Measurements from ENCODE around the gene LRRC8A. TPM values are rescaled to one million over a fixed set of nuclear protein-coding genes. Genes with fewer than 3 reads are reported as not detected.

Gene LRRC8A
- total and polyA plus RNA-seq, 9 donors = 10.6 to 29.1 (median 21.3) TPM

DNA sequence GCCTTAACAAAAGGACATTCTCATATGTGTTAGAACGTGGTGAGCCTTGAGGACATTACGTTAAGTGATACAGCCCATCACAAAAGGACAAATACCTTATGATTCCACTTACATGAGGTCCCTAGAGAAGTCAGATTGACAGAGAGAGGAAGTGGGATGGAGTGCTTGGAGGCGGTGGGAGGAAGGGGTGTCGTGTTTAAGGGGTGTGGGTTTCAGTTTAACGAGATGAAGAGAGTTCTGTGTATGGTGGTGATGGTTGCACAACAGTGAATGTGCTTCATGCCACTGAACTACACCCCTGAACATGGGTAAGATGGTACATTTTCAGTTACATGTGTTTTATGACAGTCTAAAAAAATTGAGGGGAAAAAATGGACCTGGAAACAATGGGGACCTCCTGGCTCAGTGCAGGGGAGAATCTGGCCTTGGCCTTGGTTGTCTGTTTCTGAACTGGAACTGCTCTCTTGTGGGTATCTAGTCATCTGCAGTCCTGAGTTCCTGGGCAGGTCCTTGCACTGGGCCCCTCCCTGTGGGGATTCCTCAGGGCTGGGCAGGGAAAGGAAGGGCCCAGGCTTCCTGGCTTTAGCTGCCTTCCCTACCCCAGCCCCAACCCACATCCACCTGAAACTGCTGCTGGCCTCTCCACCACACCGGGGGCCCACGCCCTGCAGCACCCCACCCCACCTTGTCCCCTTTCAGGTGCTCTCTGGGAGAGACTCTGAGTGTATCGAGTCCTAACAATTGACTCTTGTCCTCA lies 17.8 kb downstream of the LRRC8A start:
- Histone ChIP-seq H3K27ac (ENCODE audit: low read length) (peak overlapping the region; percentile 13), H3K4me3 (ENCODE audit: low read length) (no peak overlapping the region), H3K9me3 (replicated peaks; ENCODE audit: control insufficient read depth, low read depth, low read length) (no peaks in the 10 kb centered on the region), H3K27me3 (ENCODE audit: control insufficient read depth, insufficient read depth, low read length) (no peaks in the 10 kb centered on the region), H3K4me1 (ENCODE audit: control insufficient read depth, insufficient read depth, low read length) (peaks cover 17% of the 10 kb centered on the region), H3K36me3 (ENCODE audit: control insufficient read depth, insufficient read depth, low read length) (peaks cover 36% of the 10 kb centered on the region)
- 83% methylated on average over 3 of the region's 8 CpGs for WGBS (ENCODE audit: insufficient coverage)
- DNase-seq = no peak

GRCh38 chr9:128901379-128901778 lies 19.4 kb downstream of the LRRC8A start:
- DNase-seq = no peak
- Histone ChIP-seq H3K27me3 (ENCODE audit: control insufficient read depth, insufficient read depth, low read length) (no peaks in the 10 kb centered on the region), H3K4me1 (ENCODE audit: control insufficient read depth, insufficient read depth, low read length) (peaks cover 17% of the 10 kb centered on the region), H3K36me3 (ENCODE audit: control insufficient read depth, insufficient read depth, low read length) (peaks cover 36% of the 10 kb centered on the region), H3K4me3 (ENCODE audit: low read length) (no peak overlapping the region), H3K27ac (ENCODE audit: low read length) (no peak overlapping the region), H3K9me3 (replicated peaks; ENCODE audit: control insufficient read depth, low read depth, low read length) (no peaks in the 10 kb centered on the region)
- WGBS (ENCODE audit: insufficient coverage) = 100% methylated on average over 3 of the region's 7 CpGs

- H3K27ac ChIP-seq (ENCODE audit: low read length) = no peak overlapping the region
- peaks cover 17% of the 10 kb centered on the region for H3K4me1 ChIP-seq (ENCODE audit: control insufficient read depth, insufficient read depth, low read length)
- H3K9me3 ChIP-seq (replicated peaks; ENCODE audit: control insufficient read depth, low read depth, low read length) = no peaks in the 10 kb centered on the region
- H3K27me3 ChIP-seq (ENCODE audit: control insufficient read depth, insufficient read depth, low read length) = no peaks in the 10 kb centered on the region
- DNase-seq = no peak
- H3K4me3 ChIP-seq (ENCODE audit: low read length) = no peak overlapping the region
- WGBS (ENCODE audit: insufficient coverage) = 89% methylated on average over 4 of the region's 5 CpGs
- peaks cover 34% of the 10 kb centered on the region for H3K36me3 ChIP-seq (ENCODE audit: control insufficient read depth, insufficient read depth, low read length)
Observed at GRCh38 chr9:128901822-128902221, 19.9 kb downstream of the LRRC8A start.

GRCh38 chr9:128902351-128903078 lies 20.6 kb downstream of the LRRC8A start:
- no peak overlapping the region for H3K27ac ChIP-seq (ENCODE audit: low read length)
- H3K9me3 ChIP-seq (replicated peaks; ENCODE audit: control insufficient read depth, low read depth, low read length) = no peaks in the 10 kb centered on the region
- no peaks in the 10 kb centered on the region for H3K27me3 ChIP-seq (ENCODE audit: control insufficient read depth, insufficient read depth, low read length)
- no peak overlapping the region for H3K4me3 ChIP-seq (ENCODE audit: low read length)
- peaks cover 35% of the 10 kb centered on the region for H3K36me3 ChIP-seq (ENCODE audit: control insufficient read depth, insufficient read depth, low read length)
- DNase-seq = no peak
- H3K4me1 ChIP-seq (ENCODE audit: control insufficient read depth, insufficient read depth, low read length) = peaks cover 17% of the 10 kb centered on the region
- 82% methylated on average over 19 of the region's 23 CpGs for WGBS (ENCODE audit: insufficient coverage)

DNA sequence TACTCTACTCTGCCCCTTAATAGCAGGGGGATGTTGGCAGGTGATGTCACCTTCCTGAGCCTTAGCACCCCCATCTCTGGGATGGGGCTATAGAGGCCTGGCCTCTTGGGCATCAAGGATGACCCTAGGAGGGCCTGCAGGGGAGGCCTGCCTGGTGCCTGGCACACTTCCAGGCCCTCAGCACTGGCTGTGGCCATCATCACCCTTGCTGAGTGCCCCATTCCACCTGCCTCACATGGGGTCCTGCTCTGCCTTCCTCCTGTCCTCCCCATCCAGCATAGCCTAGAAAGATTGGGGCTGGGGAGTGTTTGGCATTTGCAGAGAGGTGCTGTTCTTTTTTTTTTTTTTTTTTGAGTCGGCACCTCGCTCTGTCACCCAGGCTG lies 21.1 kb downstream of the LRRC8A start:
- no peaks in the 10 kb centered on the region for H3K27me3 ChIP-seq (ENCODE audit: control insufficient read depth, insufficient read depth, low read length)
- no CpG with 5 or more reads among the region's 2 CpGs for WGBS (ENCODE audit: insufficient coverage)
- H3K4me3 ChIP-seq (ENCODE audit: low read length) = no peak overlapping the region
- DNase-seq = no peak
- H3K9me3 ChIP-seq (replicated peaks; ENCODE audit: control insufficient read depth, low read depth, low read length) = no peaks in the 10 kb centered on the region
- H3K27ac ChIP-seq (ENCODE audit: low read length) = no peak overlapping the region
- peaks cover 17% of the 10 kb centered on the region for H3K4me1 ChIP-seq (ENCODE audit: control insufficient read depth, insufficient read depth, low read length)
- H3K36me3 ChIP-seq (ENCODE audit: control insufficient read depth, insufficient read depth, low read length) = peaks cover 39% of the 10 kb centered on the region

DNA sequence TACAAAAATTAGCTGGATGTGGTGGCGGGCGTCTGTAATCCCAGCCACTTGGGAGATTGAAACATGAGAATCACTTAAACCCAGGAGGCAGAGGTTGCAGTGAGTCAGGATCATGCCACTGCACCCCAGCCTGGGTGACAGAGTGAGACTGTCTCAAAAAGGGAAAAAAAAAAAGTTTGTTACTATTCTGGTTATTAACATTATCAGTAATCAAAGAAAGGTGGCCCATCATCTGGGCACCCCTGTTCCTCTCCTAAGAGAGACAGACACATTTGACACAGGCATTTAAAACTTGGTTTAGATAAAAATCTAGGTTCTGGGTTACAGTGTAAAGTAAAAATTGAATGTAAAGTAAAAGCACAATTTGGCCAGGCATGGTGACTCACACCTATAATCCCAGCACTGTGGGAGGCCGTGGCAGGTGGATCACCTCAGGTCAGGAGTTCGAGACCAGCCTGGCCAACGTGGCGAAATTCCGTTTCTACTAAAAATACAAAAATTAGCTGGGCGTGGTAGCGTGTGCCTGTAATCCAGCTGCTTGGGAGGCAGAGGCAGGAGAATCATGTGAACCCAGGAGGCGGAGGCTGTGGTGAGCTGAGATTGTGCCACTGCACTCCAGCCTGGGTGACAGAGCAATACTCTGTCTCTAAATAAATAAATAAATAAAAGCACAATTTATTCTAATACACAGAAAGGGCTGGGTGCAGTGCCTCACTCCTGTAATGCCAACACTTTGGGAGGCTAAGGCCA lies 22.1 kb downstream of the LRRC8A start:
- WGBS (ENCODE audit: insufficient coverage) = 92% methylated on average over 2 of the region's 10 CpGs
- Histone ChIP-seq H3K36me3 (ENCODE audit: control insufficient read depth, insufficient read depth, low read length) (peaks cover 39% of the 10 kb centered on the region), H3K27me3 (ENCODE audit: control insufficient read depth, insufficient read depth, low read length) (no peaks in the 10 kb centered on the region), H3K4me3 (ENCODE audit: low read length) (no peak overlapping the region), H3K9me3 (replicated peaks; ENCODE audit: control insufficient read depth, low read depth, low read length) (no peaks in the 10 kb centered on the region), H3K27ac (ENCODE audit: low read length) (no peak overlapping the region), H3K4me1 (ENCODE audit: control insufficient read depth, insufficient read depth, low read length) (peaks cover 17% of the 10 kb centered on the region)
- DNase-seq = no peak

GRCh38 chr9:128905964-128906363 lies 24.0 kb downstream of the LRRC8A start:
- Histone ChIP-seq H3K36me3 (ENCODE audit: control insufficient read depth, insufficient read depth, low read length) (peaks cover 42% of the 10 kb centered on the region), H3K27me3 (ENCODE audit: control insufficient read depth, insufficient read depth, low read length) (no peaks in the 10 kb centered on the region), H3K27ac (ENCODE audit: low read length) (no peak overlapping the region), H3K4me3 (ENCODE audit: low read length) (no peak overlapping the region), H3K9me3 (replicated peaks; ENCODE audit: control insufficient read depth, low read depth, low read length) (no peaks in the 10 kb centered on the region), H3K4me1 (ENCODE audit: control insufficient read depth, insufficient read depth, low read length) (peaks cover 28% of the 10 kb centered on the region)
- no peak for DNase-seq
- WGBS (ENCODE audit: insufficient coverage) = 100% methylated on average over 1 of the region's 7 CpGs

DNA sequence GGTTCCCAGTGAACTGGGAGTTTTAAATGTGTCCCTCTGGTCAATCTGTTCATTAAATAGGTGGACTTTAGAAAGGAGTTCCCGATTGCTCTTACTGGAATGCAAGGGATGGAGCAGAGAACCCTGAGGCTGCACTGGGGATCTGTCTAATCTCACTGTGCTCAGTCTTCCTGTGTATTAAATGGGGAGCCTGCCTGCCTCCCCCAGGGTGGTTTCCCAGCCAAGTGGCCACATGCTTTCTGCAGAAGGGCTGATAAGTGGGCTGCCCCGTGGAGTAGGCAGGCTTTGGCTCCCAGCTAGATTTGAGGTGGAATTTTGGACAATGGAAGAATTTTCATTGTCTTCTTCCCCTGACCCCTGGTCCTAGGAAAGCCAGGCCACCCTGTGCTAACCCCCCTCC lies 24.8 kb downstream of the LRRC8A start:
- Histone ChIP-seq H3K9me3 (replicated peaks; ENCODE audit: control insufficient read depth, low read depth, low read length) (no peaks in the 10 kb centered on the region), H3K4me3 (ENCODE audit: low read length) (no peak overlapping the region), H3K36me3 (ENCODE audit: control insufficient read depth, insufficient read depth, low read length) (peaks cover 42% of the 10 kb centered on the region), H3K4me1 (ENCODE audit: control insufficient read depth, insufficient read depth, low read length) (peaks cover 36% of the 10 kb centered on the region), H3K27me3 (ENCODE audit: control insufficient read depth, insufficient read depth, low read length) (no peaks in the 10 kb centered on the region), H3K27ac (ENCODE audit: low read length) (no peak overlapping the region)
- 67% methylated on average over 1 of the region's 2 CpGs for WGBS (ENCODE audit: insufficient coverage)
- DNase-seq = no peak

DNA sequence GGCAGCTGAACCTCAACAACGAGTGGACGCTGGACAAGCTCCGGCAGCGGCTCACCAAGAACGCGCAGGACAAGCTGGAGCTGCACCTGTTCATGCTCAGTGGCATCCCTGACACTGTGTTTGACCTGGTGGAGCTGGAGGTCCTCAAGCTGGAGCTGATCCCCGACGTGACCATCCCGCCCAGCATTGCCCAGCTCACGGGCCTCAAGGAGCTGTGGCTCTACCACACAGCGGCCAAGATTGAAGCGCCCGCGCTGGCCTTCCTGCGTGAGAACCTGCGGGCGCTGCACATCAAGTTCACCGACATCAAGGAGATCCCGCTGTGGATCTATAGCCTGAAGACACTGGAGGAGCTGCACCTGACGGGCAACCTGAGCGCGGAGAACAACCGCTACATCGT lies 26.4 kb downstream of the LRRC8A start:
- Histone ChIP-seq H3K27ac (ENCODE audit: low read length) (no peak overlapping the region), H3K27me3 (ENCODE audit: control insufficient read depth, insufficient read depth, low read length) (no peaks in the 10 kb centered on the region), H3K9me3 (replicated peaks; ENCODE audit: control insufficient read depth, low read depth, low read length) (no peaks in the 10 kb centered on the region), H3K4me3 (ENCODE audit: low read length) (no peak overlapping the region), H3K4me1 (ENCODE audit: control insufficient read depth, insufficient read depth, low read length) (peaks cover 39% of the 10 kb centered on the region), H3K36me3 (ENCODE audit: control insufficient read depth, insufficient read depth, low read length) (peaks cover 40% of the 10 kb centered on the region)
- no peak for DNase-seq
- WGBS (ENCODE audit: insufficient coverage) = 98% methylated on average over 19 of the region's 24 CpGs

DNA sequence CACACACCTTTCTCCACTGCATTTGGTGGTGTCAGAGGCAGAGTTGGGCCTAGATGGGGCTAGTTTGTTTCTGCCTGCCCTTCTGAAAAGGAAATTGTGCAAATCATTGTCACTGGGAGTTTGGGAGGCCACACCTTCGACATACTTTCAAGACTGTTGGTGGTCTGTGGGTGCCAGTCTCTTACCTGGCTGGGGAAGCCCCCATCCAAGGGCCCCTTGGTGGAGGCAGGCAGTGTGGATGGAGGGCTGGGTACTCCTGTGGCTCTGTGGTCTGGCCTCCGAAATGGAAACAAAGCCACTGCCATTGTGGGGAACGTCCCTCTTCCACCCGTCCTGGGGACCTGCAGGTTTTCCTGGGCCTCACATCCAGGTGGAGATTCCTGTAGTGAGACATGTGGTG lies 27.9 kb downstream of the LRRC8A start:
- Histone ChIP-seq H3K4me3 (ENCODE audit: low read length) (no peak overlapping the region), H3K9me3 (replicated peaks; ENCODE audit: control insufficient read depth, low read depth, low read length) (no peaks in the 10 kb centered on the region), H3K36me3 (ENCODE audit: control insufficient read depth, insufficient read depth, low read length) (peaks cover 50% of the 10 kb centered on the region), H3K27ac (ENCODE audit: low read length) (no peak overlapping the region), H3K4me1 (ENCODE audit: control insufficient read depth, insufficient read depth, low read length) (peaks cover 43% of the 10 kb centered on the region), H3K27me3 (ENCODE audit: control insufficient read depth, insufficient read depth, low read length) (no peaks in the 10 kb centered on the region)
- 83% methylated on average over 1 of the region's 4 CpGs for WGBS (ENCODE audit: insufficient coverage)
- no peak for DNase-seq

All from muscle of leg (tissue), 11 donors.